VCaP (cell line): Measurements from ENCODE around the gene CREBBP.

Experiments
- H3K27ac ChIP-seq: fragments of 450-650 bp; 2 replicates; pipeline ENCODE4 v1.5.1; 2017
- CTCF ChIP-seq: fragments of 450-650 bp; conservative IDR thresholded peaks from 2 replicates; pipeline ENCODE4 v1.5.1; 2017; ENCODE audit warnings: mild to moderate bottlenecking, moderate library complexity

CREBBP gene

GRCh38 chr16:3872216-3872895 lies 8.2 kb downstream of the CREBBP start:
- TF ChIP-seq CTCF: no peak
- H3K27ac ChIP-seq: no peak overlapping the region

GRCh38 chr16:3868967-3869366 lies 11.5 kb downstream of the CREBBP start:
- TF ChIP-seq CTCF: no peak
- H3K27ac ChIP-seq: no peak overlapping the region

GRCh38 chr16:3868556-3868955 lies 12.0 kb downstream of the CREBBP start:
- no peak for TF ChIP-seq CTCF
- no peak overlapping the region for H3K27ac ChIP-seq

- no peak overlapping the region for H3K27ac ChIP-seq
- no peak for TF ChIP-seq CTCF
Measured at GRCh38 chr16:3866703-3867431, 13.6 kb downstream of the CREBBP start.

- no peak overlapping the region for H3K27ac ChIP-seq
- TF ChIP-seq CTCF: no peak
Measured at GRCh38 chr16:3865241-3865640, 15.3 kb downstream of the CREBBP start.

- no peak for TF ChIP-seq CTCF
- H3K27ac ChIP-seq: no peak overlapping the region
Measured at GRCh38 chr16:3864562-3864961, 16.0 kb downstream of the CREBBP start.

GRCh38 chr16:3863587-3863986 lies 16.9 kb downstream of the CREBBP start:
- H3K27ac ChIP-seq: no peak overlapping the region
- no peak for TF ChIP-seq CTCF
